ENCODE data around the gene MARS1.

MARS1 gene

GRCh38 chr12:57454566-57455373 is 33.1 kb upstream of the MARS1 start, which contains the start of gene INHBE:
INHBE (plus strand) TSS chr12:57455307; CDS start chr12:57455537, 230 bp downstream.
- TF ChIP-seq CTCF (conservative IDR thresholded peaks at IDR 0.05; ENCODE audit: low read length), result no peak
- DNase-seq (ENCODE audit: low read depth), result peak; percentile 96
- H3K4me3 ChIP-seq (ENCODE audit: low read length), result peak within 1 kb of the TSS; percentile 42

GRCh38 chr12:57455374-57456144 is 32.3 kb upstream of the MARS1 start:
- no peak for TF ChIP-seq CTCF (conservative IDR thresholded peaks at IDR 0.05; ENCODE audit: low read length)
- DNase-seq (ENCODE audit: low read depth), result no peak
- H3K4me3 ChIP-seq (ENCODE audit: low read length), result peak overlapping the region; percentile 42

GRCh38 chr12:57456145-57456700 is 31.6 kb upstream of the MARS1 start:
- peak overlapping the region; percentile 42 for H3K4me3 ChIP-seq (ENCODE audit: low read length)
- DNase-seq (ENCODE audit: low read depth), result peak; percentile 32
- TF ChIP-seq CTCF (conservative IDR thresholded peaks at IDR 0.05; ENCODE audit: low read length), result peak; percentile 64

GRCh38 chr12:57456737-57457490 is 31.0 kb upstream of the MARS1 start:
- H3K4me3 ChIP-seq (ENCODE audit: low read length), result no peak overlapping the region; the same call in 1 of the 2 replicates
- TF ChIP-seq CTCF (conservative IDR thresholded peaks at IDR 0.05; ENCODE audit: low read length), result no peak
- no peak for DNase-seq (ENCODE audit: low read depth)

GRCh38 chr12:57458665-57459054 is 29.2 kb upstream of the MARS1 start:
- peak overlapping the region; percentile 83 for H3K4me3 ChIP-seq (ENCODE audit: low read length)
- DNase-seq (ENCODE audit: low read depth), result no peak
- no peak for TF ChIP-seq CTCF (conservative IDR thresholded peaks at IDR 0.05; ENCODE audit: low read length)

GRCh38 chr12:57459055-57459749 is 28.7 kb upstream of the MARS1 start:
- DNase-seq (ENCODE audit: low read depth), result peak; percentile 95
- peak; percentile 94 for TF ChIP-seq CTCF (conservative IDR thresholded peaks at IDR 0.05; ENCODE audit: low read length)
- peak overlapping the region; percentile 83 for H3K4me3 ChIP-seq (ENCODE audit: low read length)
